ENCODE data around the gene ADGRG1. TPM values are rescaled to one million over a fixed set of nuclear protein-coding genes. Genes with fewer than 3 reads are reported as not detected.

Gene ADGRG1
- total and polyA plus RNA-seq, 12 donors, result 1.8 to 69.9 (median 41.4) TPM

DNA sequence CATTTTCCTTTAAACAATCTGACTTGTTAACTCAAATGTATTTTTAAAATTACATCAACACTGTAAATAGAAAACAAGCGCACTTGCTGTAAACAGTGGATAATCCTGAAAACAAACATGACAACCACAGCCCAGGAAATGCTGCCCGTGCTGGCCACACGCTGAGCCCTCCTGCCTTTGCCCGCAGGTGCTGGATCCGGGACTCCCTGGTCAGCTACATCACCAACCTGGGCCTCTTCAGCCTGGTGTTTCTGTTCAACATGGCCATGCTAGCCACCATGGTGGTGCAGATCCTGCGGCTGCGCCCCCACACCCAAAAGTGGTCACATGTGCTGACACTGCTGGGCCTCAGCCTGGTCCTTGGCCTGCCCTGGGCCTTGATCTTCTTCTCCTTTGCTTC, 33.1 kb downstream of the ADGRG1 start:
- no peak overlapping the region for H3K4me3 ChIP-seq
- no peaks in the 10 kb centered on the region for H3K4me1 ChIP-seq (replicated peaks in 1 of 2)
- intact Hi-C loops (cut with DNase I), result no loop called here
- TF ChIP-seq, protein P1, sequence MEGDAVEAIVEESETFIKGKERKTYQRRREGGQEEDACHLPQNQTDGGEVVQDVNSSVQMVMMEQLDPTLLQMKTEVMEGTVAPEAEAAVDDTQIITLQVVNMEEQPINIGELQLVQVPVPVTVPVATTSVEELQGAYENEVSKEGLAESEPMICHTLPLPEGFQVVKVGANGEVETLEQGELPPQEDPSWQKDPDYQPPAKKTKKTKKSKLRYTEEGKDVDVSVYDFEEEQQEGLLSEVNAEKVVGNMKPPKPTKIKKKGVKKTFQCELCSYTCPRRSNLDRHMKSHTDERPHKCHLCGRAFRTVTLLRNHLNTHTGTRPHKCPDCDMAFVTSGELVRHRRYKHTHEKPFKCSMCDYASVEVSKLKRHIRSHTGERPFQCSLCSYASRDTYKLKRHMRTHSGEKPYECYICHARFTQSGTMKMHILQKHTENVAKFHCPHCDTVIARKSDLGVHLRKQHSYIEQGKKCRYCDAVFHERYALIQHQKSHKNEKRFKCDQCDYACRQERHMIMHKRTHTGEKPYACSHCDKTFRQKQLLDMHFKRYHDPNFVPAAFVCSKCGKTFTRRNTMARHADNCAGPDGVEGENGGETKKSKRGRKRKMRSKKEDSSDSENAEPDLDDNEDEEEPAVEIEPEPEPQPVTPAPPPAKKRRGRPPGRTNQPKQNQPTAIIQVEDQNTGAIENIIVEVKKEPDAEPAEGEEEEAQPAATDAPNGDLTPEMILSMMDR (IDR thresholded peaks at IDR 0.05), result no peak
- no peak for TF ChIP-seq POLR2A (IDR thresholded peaks at IDR 0.05)
- 78 to 96% (median 84%) methylated on average over 5 to 7 of the region's 7 CpGs for WGBS, 4 donors
- H3K36me3 ChIP-seq (replicated peaks in 1 of 2), result peaks cover 0 to 8% of the 10 kb centered on the region in 2 donors
- H3K9me3 ChIP-seq (replicated peaks in 1 of 3), result no peaks in the 10 kb centered on the region
- H3K27ac ChIP-seq, result no peak overlapping the region
- H3K27me3 ChIP-seq, result no peaks in the 10 kb centered on the region
- DNase-seq, result no peak

DNA sequence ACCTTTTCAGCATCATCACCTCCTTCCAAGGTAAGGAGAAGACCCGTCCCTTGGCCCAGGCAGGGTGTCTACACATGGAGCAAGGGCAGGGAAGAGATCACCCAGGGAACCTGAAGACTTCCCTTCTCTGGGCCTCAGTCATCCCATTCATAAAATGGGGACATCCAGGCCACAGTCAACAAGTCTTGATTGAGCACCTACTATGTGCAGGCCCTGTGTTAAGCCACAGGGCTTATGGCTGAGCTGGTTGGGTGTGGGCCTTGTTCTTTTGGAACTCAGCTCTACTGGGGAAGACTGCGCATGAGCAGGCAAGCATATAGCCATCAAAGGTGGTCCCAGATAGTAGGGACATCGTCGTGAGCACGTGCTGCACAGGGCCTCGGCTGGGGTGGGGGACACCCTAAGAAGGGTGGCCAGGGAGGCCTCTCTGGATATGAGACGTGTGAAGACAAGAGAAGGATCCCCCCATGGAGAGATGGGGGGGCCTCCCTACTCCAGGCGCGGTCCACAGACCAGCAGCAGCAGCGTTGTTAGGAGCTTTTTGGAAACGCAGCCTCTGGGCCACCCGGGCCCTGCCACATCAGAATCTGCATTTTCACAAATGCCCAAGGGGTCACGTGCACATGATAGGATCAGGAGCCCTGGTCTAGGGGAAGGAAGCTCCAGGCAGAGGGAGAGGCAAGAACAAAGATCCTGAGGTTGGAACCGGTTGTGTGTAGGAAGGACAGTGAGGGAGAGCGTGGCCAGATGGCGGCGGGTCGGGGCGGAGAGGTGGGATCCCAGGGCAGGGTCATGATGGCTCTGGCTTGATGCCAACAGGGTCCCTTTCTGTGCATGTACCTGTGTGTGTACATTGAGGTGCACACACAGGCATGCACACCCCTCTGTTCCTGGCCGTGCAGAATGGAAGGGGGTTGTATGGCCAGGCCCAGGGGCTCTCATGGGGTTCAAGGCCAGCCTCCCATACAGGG, 33.8 kb downstream of the ADGRG1 start:
- no peak for DNase-seq
- Histone ChIP-seq H3K9me3 (replicated peaks in 1 of 3) (no peaks in the 10 kb centered on the region), H3K4me3 (no peak overlapping the region), H3K27me3 (no peaks in the 10 kb centered on the region), H3K4me1 (replicated peaks in 1 of 2) (no peaks in the 10 kb centered on the region), H3K36me3 (replicated peaks in 1 of 2) (peaks cover 0 to 8% of the 10 kb centered on the region in 2 donors), H3K27ac (no peak overlapping the region)
- intact Hi-C loops (cut with DNase I), result no loop called here
- 87 to 93% (median 89%) methylated on average over 16 to 20 of the region's 20 CpGs for WGBS, 4 donors
- TF ChIP-seq, protein P1 (IDR thresholded peaks at IDR 0.05), result no peak
- TF ChIP-seq POLR2A (IDR thresholded peaks at IDR 0.05), result no peak

DNA sequence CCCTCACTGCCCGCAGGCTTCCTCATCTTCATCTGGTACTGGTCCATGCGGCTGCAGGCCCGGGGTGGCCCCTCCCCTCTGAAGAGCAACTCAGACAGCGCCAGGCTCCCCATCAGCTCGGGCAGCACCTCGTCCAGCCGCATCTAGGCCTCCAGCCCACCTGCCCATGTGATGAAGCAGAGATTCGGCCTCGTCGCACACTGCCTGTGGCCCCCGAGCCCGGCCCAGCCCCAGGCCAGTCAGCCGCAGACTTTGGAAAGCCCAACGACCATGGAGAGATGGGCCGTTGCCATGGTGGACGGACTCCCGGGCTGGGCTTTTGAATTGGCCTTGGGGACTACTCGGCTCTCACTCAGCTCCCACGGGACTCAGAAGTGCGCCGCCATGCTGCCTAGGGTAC, 35.0 kb downstream of the ADGRG1 start:
- no peak overlapping the region for H3K4me3 ChIP-seq
- no peak for DNase-seq
- TF ChIP-seq, protein P1 (IDR thresholded peaks at IDR 0.05), result no peak
- TF ChIP-seq POLR2A (IDR thresholded peaks at IDR 0.05), result no peak
- no peaks in the 10 kb centered on the region for H3K4me1 ChIP-seq (replicated peaks in 1 of 2)
- H3K36me3 ChIP-seq (replicated peaks in 1 of 2), result peaks cover 0 to 8% of the 10 kb centered on the region in 2 donors
- H3K27me3 ChIP-seq, result no peaks in the 10 kb centered on the region
- H3K9me3 ChIP-seq (replicated peaks in 1 of 3), result no peaks in the 10 kb centered on the region
- intact Hi-C loops (cut with DNase I), result no loop called here
- 83 to 90% (median 85%) methylated on average over 4 to 21 of the region's 21 CpGs for WGBS, 4 donors
- H3K27ac ChIP-seq, result no peak overlapping the region

DNA sequence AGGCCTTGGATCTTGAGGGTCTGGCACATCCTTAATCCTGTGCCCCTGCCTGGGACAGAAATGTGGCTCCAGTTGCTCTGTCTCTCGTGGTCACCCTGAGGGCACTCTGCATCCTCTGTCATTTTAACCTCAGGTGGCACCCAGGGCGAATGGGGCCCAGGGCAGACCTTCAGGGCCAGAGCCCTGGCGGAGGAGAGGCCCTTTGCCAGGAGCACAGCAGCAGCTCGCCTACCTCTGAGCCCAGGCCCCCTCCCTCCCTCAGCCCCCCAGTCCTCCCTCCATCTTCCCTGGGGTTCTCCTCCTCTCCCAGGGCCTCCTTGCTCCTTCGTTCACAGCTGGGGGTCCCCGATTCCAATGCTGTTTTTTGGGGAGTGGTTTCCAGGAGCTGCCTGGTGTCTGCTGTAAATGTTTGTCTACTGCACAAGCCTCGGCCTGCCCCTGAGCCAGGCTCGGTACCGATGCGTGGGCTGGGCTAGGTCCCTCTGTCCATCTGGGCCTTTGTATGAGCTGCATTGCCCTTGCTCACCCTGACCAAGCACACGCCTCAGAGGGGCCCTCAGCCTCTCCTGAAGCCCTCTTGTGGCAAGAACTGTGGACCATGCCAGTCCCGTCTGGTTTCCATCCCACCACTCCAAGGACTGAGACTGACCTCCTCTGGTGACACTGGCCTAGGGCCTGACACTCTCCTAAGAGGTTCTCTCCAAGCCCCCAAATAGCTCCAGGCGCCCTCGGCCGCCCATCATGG, 35.7 kb downstream of the ADGRG1 start:
- no peaks in the 10 kb centered on the region for H3K9me3 ChIP-seq (replicated peaks in 1 of 3)
- no peaks in the 10 kb centered on the region for H3K27me3 ChIP-seq
- H3K27ac ChIP-seq, result no peak overlapping the region
- no peak overlapping the region for H3K4me3 ChIP-seq
- H3K4me1 ChIP-seq (replicated peaks in 1 of 2), result no peaks in the 10 kb centered on the region
- no peak for DNase-seq
- TF ChIP-seq, protein P1 (IDR thresholded peaks at IDR 0.05), result no peak
- no peak for TF ChIP-seq POLR2A (IDR thresholded peaks at IDR 0.05)
- intact Hi-C loops (cut with DNase I), result no loop called here
- 80 to 89% (median 86%) methylated on average over 10 to 15 of the region's 15 CpGs for WGBS, 4 donors
- peaks cover 0 to 8% of the 10 kb centered on the region in 2 donors for H3K36me3 ChIP-seq (replicated peaks in 1 of 2)
